HG03139 (cell line): ENCODE results near the gene L3MBTL1.
"Not testable (repeated sequence)": the region's sequence is repeated elsewhere in the genome, so short reads cannot be mapped to it uniquely, and the experiment has no call there.

Experiments used
- ATAC-seq: cut with Tn5 transposase; IDR thresholded peaks from one replicate; pipeline ENCODE4 v1.9.1; 2021; ENCODE audit not compliant: unreplicated experiment

Gene L3MBTL1

GRCh38 chr20:43584448-43585136 is 77.1 kb downstream of the L3MBTL1 start:
- ATAC-seq, result no peak

- ATAC-seq, result no peak
Observed at GRCh38 chr20:43586641-43587040, 79.1 kb downstream of the L3MBTL1 start.

GRCh38 chr20:43588526-43588925 is 81.0 kb downstream of the L3MBTL1 start:
- not testable (repeated sequence) for ATAC-seq

- no peak for ATAC-seq
Observed at GRCh38 chr20:43590036-43590391, 82.5 kb downstream of the L3MBTL1 start.

GRCh38 chr20:43590392-43591303 is 83.2 kb downstream of the L3MBTL1 start, which contains the start of gene IFT52:
TSS of gene IFT52 (plus strand) at chr20:43590937. CDS start at chr20:43594699, 3,762 bp downstream.
- ATAC-seq, result peak; percentile 98
